Activated CD4-positive, alpha-beta T cell treated with anti-CD3 and anti-CD28 coated beads, Interleukin-2, amount 50 U/mL, for 24 hours (primary cell): ENCODE results near the gene EEF2KMT.

ENCODE experiments used
- DNase-seq, 2 donors: peaks; one replicate each; pipeline ENCODE4 v3.0.0-alpha.2; 2020; ENCODE audit warnings: low read depth in 1 of 2, low spot score in 1 of 2

The EEF2KMT gene

DNA sequence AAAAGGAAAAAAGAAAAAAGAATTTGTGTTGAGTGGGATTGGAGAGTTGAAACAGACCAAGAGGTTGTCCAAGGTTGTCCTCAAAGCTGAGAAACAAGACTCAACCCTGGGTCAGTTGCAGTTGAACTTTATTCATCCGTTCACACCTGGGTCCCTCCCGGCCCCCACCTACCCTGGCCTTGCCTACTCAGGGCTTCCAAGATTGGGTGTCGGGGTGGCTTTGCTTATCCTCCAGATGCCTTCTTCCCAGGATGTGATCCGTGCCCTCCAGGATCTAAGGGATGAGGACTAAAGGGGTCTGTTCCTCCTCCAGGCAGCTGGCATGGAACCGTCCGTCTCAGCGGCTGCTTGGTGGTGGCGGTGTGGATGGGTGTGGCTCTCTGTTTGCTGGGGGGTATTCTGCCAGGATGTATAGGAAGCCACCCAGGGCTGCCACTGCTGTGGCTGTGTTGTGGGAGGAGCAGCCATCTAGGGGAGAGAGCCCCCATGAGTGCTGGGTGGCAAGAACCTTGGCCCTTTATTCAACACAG is 53.5 kb downstream of the EEF2KMT start:
- DNase-seq, result no peak

DNA sequence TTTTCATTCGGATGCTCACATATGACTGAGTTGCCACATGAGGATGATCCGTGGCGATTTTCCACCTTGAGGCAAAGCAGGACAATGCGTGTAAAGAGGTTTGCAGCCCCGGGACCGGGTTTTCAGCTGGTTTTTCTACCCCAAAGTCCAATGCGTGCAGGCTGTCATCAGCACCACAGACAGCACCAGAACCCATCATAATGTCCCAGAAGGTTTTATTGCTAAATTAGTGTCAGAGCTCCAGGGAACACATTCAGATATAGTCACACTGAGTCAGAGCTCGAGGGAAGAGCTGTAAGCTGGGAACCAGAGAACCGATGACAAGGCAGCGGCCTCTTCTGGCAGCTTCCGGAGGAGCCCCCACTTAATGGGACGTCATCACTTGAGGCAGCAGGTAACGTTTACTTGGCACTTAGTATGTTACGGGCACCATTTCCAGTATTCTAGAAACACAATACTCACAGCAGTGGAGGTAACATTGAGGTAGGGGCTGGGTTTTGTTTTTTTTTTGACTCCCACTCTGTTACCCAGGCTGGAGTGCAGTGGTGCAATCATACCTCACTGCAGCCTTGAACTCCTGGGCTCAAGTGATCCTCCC is 54.9 kb downstream of the EEF2KMT start:
- no peak for DNase-seq

DNA sequence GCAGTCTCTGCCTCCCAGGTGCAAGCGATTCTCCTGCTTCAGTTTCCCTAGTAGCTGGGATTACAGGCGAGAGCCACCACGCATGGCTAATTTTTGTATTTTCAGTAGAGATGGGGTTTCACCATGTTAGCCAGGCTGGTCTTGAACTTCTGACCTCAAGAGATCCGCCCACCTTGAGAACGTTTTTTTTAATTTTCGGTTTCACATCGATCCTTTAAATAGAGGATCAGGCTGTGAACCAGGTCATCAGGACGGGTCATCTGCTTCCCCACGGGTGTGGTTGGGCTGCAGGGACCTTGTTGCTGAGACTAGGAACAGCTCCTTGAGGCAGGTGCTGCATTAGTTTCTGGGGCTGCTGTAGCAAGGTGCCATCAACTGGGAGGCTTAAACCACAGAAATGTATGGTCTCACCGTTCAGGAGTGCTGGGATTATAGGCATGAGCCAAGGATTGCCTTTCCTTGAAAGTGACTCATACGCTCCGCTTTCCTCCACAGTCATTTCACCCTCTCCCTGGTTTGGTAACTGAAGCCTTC is 55.9 kb downstream of the EEF2KMT start:
- no peak for DNase-seq

DNA sequence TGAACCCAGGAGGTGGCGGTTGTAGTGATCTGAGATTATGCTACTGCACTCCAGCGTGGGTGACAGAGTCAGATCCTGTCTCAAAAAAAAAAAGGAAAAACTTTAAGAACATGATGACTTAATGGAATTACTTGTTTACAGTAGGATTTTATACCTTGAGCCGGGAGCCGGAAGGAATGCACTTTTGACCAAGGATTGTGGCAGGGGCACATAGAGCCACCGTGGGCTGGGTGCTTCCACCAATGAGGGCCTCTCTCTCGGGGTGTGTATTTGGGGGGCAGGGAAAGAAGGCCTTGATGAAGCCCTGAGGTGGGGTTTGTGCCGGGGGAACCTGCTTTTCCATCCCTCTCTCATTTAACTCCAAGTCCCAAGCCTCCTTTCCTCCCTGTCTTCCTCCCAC is 57.1 kb downstream of the EEF2KMT start:
- DNase-seq, result no peak

DNA sequence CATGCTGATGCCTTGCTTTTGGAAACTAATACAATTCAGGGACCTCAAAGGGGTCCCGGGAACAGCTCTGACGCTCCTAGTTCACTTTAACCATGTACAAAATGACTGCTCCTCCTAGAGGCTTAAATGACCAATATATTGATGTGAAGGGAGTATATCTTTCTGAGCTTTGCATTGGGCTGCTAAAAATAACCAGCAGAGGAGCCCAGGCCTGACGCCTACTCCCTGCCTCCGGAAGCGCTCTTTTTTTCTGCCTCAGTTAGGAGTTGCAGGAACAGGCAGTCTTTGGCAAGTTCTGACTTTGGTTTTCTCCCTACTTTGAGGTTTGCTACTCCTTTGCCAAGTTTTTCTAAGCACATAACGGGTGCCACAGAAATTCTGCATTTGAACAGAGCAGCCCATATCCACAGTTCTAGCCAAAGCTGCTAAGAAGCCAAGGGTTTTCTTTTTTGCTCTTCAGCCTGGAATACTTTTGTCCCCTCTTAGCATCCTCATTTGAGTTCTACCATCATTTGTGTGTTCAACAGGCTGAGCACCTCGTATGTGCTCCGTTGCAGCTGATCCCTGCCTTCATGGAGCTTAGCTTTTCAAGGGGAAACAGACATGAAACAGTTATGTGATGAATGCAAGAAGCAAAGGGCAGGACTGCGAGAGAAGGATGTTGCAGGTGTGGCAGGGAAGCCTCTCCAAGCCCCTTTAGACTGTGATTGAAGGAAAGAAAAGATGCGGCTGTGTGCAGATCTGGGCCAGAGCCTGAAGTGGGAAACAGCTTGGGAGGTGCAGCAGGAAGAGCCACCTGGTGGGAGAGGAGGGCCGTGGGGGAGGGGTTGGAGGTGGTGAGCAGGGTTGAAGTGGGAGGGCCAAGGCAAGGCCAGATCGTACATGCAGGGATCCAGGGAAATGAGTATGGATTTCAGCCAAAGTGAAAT is 61.1 kb downstream of the EEF2KMT start:
- no peak for DNase-seq

DNA sequence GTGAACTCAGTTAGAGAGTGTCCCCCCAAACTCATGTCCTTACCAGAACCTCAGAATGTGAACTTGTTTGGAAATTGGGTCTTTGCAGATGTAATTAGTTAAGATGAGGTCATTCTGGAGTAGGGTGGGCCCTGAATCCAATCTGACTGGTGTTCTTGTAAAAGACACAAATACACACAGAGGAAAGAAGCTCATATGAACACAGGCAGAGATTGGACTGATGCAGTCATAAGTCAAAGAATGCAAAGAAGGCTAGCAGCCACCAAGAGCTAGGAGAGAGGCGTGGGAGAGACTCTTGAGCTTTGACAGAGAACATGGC is 61.7 kb downstream of the EEF2KMT start:
- DNase-seq, result no peak
